NT2/D1 (cell line): Measurements from ENCODE around the gene MDK.

Experiments
- YY1 ChIP-seq: IDR thresholded peaks from 2 replicates; pipeline ENCODE4 v1.6.1; 2011; ENCODE audit not compliant: insufficient read length, insufficient read depth
- ZNF274 ChIP-seq: IDR thresholded peaks from 2 replicates; pipeline ENCODE4 v1.6.1; 2011; ENCODE audit warnings: mild to moderate bottlenecking, low read depth, low read length

DNA sequence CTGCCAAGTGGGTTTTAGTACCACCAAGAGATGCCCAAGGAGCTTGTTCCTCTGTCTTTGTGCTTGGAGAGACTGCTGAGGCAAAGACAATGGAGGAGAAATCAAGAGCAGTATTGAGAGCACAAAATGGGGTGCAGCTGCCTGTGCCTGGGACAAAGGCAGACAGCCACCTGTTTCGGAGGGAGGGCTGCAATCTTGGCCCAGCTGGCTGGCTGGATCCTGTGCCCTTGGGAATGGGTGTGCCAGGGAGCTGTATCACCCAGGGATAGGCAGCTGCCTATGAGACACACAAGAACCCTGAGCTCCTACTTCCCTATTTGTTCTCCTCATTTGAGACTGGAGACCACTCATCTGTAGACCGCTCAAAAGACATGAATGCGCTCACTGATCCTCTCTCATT, 33.4 kb downstream of the MDK start:
- TF ChIP-seq YY1 (no peak), ZNF274 (no peak)
